Neural cell (in vitro differentiated cells): ENCODE measurements around the gene RPL35A. TPM values are rescaled to one million over a fixed set of nuclear protein-coding genes. Genes with fewer than 3 reads are reported as not detected.
"Not testable (repeated sequence)": the region's sequence is repeated elsewhere in the genome, so short reads cannot be mapped to it uniquely, and the experiment has no call there.

ENCODE experiments used
- H2AFZ ChIP-seq: fragments of 200-600, 300-800 bp; sonication (generic), shearing (Covaris generic); 2 replicates; pipeline ENCODE4 v1.6.0; 2014; ENCODE audit warnings: low read depth, mild to moderate bottlenecking, antibody characterized with exemption, low read length, moderate library complexity
- H3F3A ChIP-seq: fragments of 200-600 bp; shearing (Covaris generic); 2 replicates; pipeline ENCODE4 v1.6.1; 2016; ENCODE audit warnings: mild to moderate bottlenecking, moderate library complexity, mixed read lengths, antibody characterized with exemption, low read length; ENCODE audit not compliant: insufficient read depth, poor library complexity, severe bottlenecking
- H3K27ac ChIP-seq: fragments of 200-600, 300-800 bp; sonication (generic), shearing (Covaris generic); 2 replicates; pipeline ENCODE4 v1.5.1; 2014; ENCODE audit warnings: mild to moderate bottlenecking, low read length, moderate library complexity
- H3K27me3 ChIP-seq: fragments of 300-800, 200-600 bp; sonication (generic), shearing (Covaris generic); 2 replicates; pipeline ENCODE4 v1.6.0; 2014; ENCODE audit warnings: mild to moderate bottlenecking, low read depth, low read length, moderate library complexity; ENCODE audit not compliant: insufficient read depth
- H3K36me3 ChIP-seq: fragments of 300-800, 200-600 bp; sonication (generic), shearing (Covaris generic); 2 replicates; pipeline ENCODE4 v1.5.1; 2014; ENCODE audit warnings: mild to moderate bottlenecking, antibody characterized with exemption, low read length, moderate library complexity; ENCODE audit not compliant: insufficient read depth
- H3K4me2 ChIP-seq: fragments of 300-800, 200-600 bp; sonication (generic), shearing (Covaris generic); 2 replicates; pipeline ENCODE4 v1.6.0; 2014; ENCODE audit warnings: mild to moderate bottlenecking, low read length
- H3K4me3 ChIP-seq: fragments of 300-800, 200-600 bp; sonication (generic), shearing (Covaris generic); 2 replicates; pipeline ENCODE4 v1.5.1; 2014; ENCODE audit warnings: mild to moderate bottlenecking, low read length, moderate library complexity
- H3K79me2 ChIP-seq: fragments of 200-600 bp; shearing (Covaris generic); replicated peaks from 2 replicates; pipeline ENCODE4 v1.6.0; 2014; ENCODE audit warnings: mild to moderate bottlenecking, low read length, moderate library complexity; ENCODE audit not compliant: insufficient read depth
- H3K9ac ChIP-seq: fragments of 300-800, 200-600 bp; sonication (generic), shearing (Covaris generic); 2 replicates; pipeline ENCODE4 v1.6.1; 2016; ENCODE audit warnings: mild to moderate bottlenecking, low read length, mixed read lengths
- H3K9me2 ChIP-seq: fragments of 200-600 bp; shearing (Covaris generic); 2 replicates; pipeline ENCODE4 v1.6.1; 2016; ENCODE audit warnings: mild to moderate bottlenecking, low read length, mixed read lengths; ENCODE audit not compliant: insufficient read depth
- H3K9me3 ChIP-seq: fragments of 200-600, 300-800 bp; sonication (generic), shearing (Covaris generic); 2 replicates; pipeline ENCODE4 v1.6.1; 2016; ENCODE audit warnings: mild to moderate bottlenecking, mixed run types, low read length, moderate library complexity, mixed read lengths
- H4K20me1 ChIP-seq: fragments of 200-600 bp; shearing (Covaris generic); 2 replicates; pipeline ENCODE4 v1.6.1; 2016; ENCODE audit warnings: mild to moderate bottlenecking, mixed run types; ENCODE audit not compliant: insufficient read depth
- EP300 ChIP-seq: fragments of 450-650 bp; conservative IDR thresholded peaks from 2 replicates; pipeline ENCODE4 v1.6.1; 2014; ENCODE audit warnings: antibody characterized with exemption, mild to moderate bottlenecking, moderate library complexity; ENCODE audit not compliant: poor library complexity, severe bottlenecking
- EZH2 ChIP-seq: fragments of 200-600, 300-800 bp; shearing (Covaris generic), sonication (generic); IDR thresholded peaks from 2 replicates; pipeline ENCODE4 v1.6.1; 2014; ENCODE audit warnings: antibody characterized with exemption, low read length, borderline replicate concordance, mild to moderate bottlenecking; ENCODE audit not compliant: insufficient read depth, poor library complexity, severe bottlenecking
- MXI1 ChIP-seq: fragments of 450-650 bp; conservative IDR thresholded peaks from 2 replicates; pipeline ENCODE4 v1.6.1; 2014; ENCODE audit warnings: antibody characterized with exemption, mild to moderate bottlenecking; ENCODE audit not compliant: poor library complexity, severe bottlenecking
- POLR2AphosphoS5 ChIP-seq: IDR thresholded peaks from 2 replicates; pipeline ENCODE4 v1.6.1; 2012
- REST ChIP-seq: IDR thresholded peaks from 2 replicates; pipeline ENCODE4 v1.6.1; 2012; ENCODE audit warnings: borderline replicate concordance
- SMC3 ChIP-seq: fragments of 450-650 bp; conservative IDR thresholded peaks from 2 replicates; pipeline ENCODE4 v1.6.1; 2014; ENCODE audit warnings: antibody characterized with exemption, mild to moderate bottlenecking, moderate library complexity; ENCODE audit not compliant: poor library complexity
- TAF1 ChIP-seq: IDR thresholded peaks from 2 replicates; pipeline ENCODE4 v1.6.1; 2012; ENCODE audit warnings: low read depth
- polyA plus RNA-seq: library from polyadenylated mRNA; depleted of rRNA; stranded (reverse); fragments of >200 nt; gene quantifications from 2 replicates; pipeline ENCODE4 v1.2.3, GENCODE V29; 2014
- TF ChIP-seq, protein P1 (sequence below): fragments of 450-650 bp; IDR thresholded peaks from 2 replicates; pipeline ENCODE4 v1.5.1; 2014; ENCODE audit warnings: antibody characterized with exemption, mild to moderate bottlenecking, moderate library complexity; ENCODE audit not compliant: poor library complexity, severe bottlenecking

The RPL35A gene
- polyA plus RNA-seq, 1 donor from 2014 or later: 1,553 TPM

DNA sequence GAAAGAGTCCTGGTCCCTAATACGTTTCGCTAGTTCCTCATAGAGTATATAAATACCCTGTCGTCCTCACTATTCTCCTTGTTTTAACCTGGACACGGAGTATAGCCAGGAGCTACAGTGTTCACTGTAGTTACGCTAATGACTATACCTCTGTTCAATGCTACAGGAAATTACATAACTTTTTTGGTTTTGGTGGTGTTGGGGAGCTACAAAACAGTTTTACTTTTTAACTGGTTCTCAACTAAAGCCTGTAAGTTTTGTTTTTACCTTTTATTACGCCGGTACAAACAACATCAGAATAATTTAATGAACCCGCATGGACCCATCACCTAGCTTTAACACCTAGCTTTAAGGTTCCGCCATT is 11.6 kb downstream of the RPL35A start:
- H3K27ac ChIP-seq: no peak overlapping the region
- no peak overlapping the region for H3K9ac ChIP-seq
- no peaks in the 10 kb centered on the region for H3K9me2 ChIP-seq
- H3K4me2 ChIP-seq: peak overlapping the region; percentile 77
- no peaks in the 10 kb centered on the region for H3K27me3 ChIP-seq
- no peaks in the 10 kb centered on the region for H3K36me3 ChIP-seq
- H4K20me1 ChIP-seq: no peaks in the 10 kb centered on the region
- peaks cover 5% of the 10 kb centered on the region for H3K79me2 ChIP-seq
- H3F3A ChIP-seq: no peaks in the 10 kb centered on the region
- no peak overlapping the region for H2AFZ ChIP-seq
- peak overlapping the region; percentile 89 for H3K4me3 ChIP-seq
- TF ChIP-seq MXI1 (no peak), REST (no peak), EP300 (no peak), POLR2AphosphoS5 (no peak), EZH2 (no peak)
- H3K9me3 ChIP-seq: no peaks in the 10 kb centered on the region

DNA sequence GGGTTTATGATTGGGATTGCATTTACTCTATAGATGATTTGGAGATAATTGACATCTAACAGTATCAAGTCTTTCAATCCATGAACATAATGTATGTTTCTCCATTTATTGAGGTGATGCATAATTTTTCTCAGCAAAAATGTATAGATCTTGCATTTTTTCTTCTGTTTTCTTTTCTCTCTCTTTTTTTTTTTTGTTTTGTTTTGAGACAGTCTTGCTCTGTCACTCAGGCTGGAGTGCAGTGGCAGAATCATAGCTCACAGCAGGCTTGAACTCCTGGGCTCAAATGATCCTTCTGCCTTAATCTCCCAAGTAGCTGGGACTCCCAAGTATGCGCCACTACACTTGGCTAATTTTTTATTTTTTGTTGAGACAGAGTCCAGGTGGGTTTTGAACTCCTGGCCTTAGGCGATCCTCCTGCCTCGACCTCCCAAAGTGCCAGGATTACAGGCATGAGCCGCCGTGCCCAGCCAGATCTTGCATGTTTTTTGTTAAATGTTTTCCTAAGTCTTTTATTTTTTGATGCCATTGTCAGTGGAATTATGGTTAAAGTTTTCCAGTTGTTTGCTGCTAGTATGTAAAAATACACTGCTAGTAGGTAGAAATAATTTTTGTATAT is 13.1 kb downstream of the RPL35A start:
- Histone ChIP-seq H3K9me2 (no peaks in the 10 kb centered on the region), H3K79me2 (peaks cover 5% of the 10 kb centered on the region), H3K9me3 (no peaks in the 10 kb centered on the region), H3K36me3 (no peaks in the 10 kb centered on the region), H3K27ac (no peak overlapping the region), H3K4me3 (no peak overlapping the region), H3K4me2 (no peak overlapping the region), H3K27me3 (no peaks in the 10 kb centered on the region), H3K9ac (no peak overlapping the region), H3F3A (no peaks in the 10 kb centered on the region), H4K20me1 (no peaks in the 10 kb centered on the region), H2AFZ (no peak overlapping the region)
- TF ChIP-seq MXI1 (no peak), REST (no peak), TAF1 (no peak), EP300 (no peak), SMC3 (no peak), POLR2AphosphoS5 (no peak)
- TF ChIP-seq, protein P1, sequence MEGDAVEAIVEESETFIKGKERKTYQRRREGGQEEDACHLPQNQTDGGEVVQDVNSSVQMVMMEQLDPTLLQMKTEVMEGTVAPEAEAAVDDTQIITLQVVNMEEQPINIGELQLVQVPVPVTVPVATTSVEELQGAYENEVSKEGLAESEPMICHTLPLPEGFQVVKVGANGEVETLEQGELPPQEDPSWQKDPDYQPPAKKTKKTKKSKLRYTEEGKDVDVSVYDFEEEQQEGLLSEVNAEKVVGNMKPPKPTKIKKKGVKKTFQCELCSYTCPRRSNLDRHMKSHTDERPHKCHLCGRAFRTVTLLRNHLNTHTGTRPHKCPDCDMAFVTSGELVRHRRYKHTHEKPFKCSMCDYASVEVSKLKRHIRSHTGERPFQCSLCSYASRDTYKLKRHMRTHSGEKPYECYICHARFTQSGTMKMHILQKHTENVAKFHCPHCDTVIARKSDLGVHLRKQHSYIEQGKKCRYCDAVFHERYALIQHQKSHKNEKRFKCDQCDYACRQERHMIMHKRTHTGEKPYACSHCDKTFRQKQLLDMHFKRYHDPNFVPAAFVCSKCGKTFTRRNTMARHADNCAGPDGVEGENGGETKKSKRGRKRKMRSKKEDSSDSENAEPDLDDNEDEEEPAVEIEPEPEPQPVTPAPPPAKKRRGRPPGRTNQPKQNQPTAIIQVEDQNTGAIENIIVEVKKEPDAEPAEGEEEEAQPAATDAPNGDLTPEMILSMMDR: no peak

DNA sequence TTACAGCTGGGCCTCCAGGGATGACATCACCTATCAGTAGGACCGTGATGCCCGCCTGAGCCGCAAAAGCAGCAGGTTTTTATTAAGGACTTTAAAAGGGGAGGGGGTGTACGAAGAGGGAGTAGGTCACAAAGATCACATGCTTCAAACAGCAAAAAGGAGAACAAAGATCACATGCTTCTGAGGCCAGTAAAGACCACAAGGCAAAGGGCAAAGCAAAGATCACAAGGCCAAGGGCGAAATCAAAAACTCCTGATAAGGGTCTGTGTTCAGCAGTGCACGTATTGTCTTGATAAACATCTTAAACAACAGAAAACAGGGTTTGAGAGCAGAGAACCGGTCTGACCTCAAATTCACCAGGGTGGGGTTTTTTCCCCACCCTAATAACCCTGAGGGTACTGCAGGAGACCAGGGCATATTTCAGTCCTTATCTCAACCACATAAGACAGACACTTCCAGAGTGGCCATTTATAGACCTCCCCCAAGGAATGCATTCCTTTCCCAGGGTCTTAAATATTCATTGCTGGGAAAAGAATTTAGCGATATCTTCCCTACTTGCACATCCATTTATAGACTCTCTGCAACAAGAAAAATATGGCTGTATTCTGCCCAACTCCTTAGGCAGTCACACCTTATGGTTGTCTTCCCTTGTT is 17.5 kb downstream of the RPL35A start:
- not testable (repeated sequence) for H3K27ac ChIP-seq, H3K9me3 ChIP-seq, H3K4me2 ChIP-seq, H4K20me1 ChIP-seq, H3K9me2 ChIP-seq, H3K36me3 ChIP-seq, H3K27me3 ChIP-seq, H3K79me2 ChIP-seq, H3F3A ChIP-seq, H3K9ac ChIP-seq, H2AFZ ChIP-seq, H3K4me3 ChIP-seq
